ENCODE measurements around the gene MMP14.

- TF ChIP-seq NR2C2 (CRISPR knock-in tag; IDR thresholded peaks at IDR 0.05), result no peak
- no peak for TF ChIP-seq ZNF281 (CRISPR knock-in tag; IDR thresholded peaks at IDR 0.05)
- TF ChIP-seq CTCF (IDR thresholded peaks at IDR 0.05), result no peak
- TF ChIP-seq NFYB (CRISPR knock-in tag; conservative IDR thresholded peaks at IDR 0.05; ENCODE audit: low read depth), result no peak
- TF ChIP-seq GABPB1 (CRISPR knock-in tag; IDR thresholded peaks at IDR 0.05), result no peak
- TF ChIP-seq USF1 (CRISPR knock-in tag; IDR thresholded peaks at IDR 0.05), result no peak
- no peak for TF ChIP-seq ZNF232 (CRISPR knock-in tag; IDR thresholded peaks at IDR 0.05)
- TF ChIP-seq ZMAT4 (CRISPR knock-in tag; IDR thresholded peaks at IDR 0.05), result no peak
- TF ChIP-seq ATF2 (CRISPR knock-in tag; IDR thresholded peaks at IDR 0.05; ENCODE audit: borderline replicate concordance, low read depth), result no peak
- no peak for TF ChIP-seq PRDM15 (CRISPR knock-in tag; IDR thresholded peaks at IDR 0.05)
- TF ChIP-seq KAT7 (CRISPR knock-in tag; IDR thresholded peaks at IDR 0.05; ENCODE audit: borderline replicate concordance), result no peak
- TF ChIP-seq ZNF671 (CRISPR knock-in tag; IDR thresholded peaks at IDR 0.05), result no peak
- no peak for TF ChIP-seq ARID4B (CRISPR knock-in tag; IDR thresholded peaks at IDR 0.05; ENCODE audit: borderline replicate concordance)
Observed at GRCh38 chr14:22897357-22897756, 61.0 kb downstream of the MMP14 start.

Measured in WTC11 (cell line).